GM11168 (cell line): ENCODE measurements around the gene EML1.

Experiments used
- in situ Hi-C: fragments of 300-500 bp; cut with MboI; formaldehyde crosslinking; loops from one replicate; pipeline ENCODE4 v1.12.0; 2022; ENCODE audit warnings: low sequenced_read_pairs; ENCODE audit not compliant: unreplicated experiment

The EML1 gene

GRCh38 chr14:99975190-99975589 is 182.0 kb downstream of the EML1 start:
- in situ Hi-C loops: no loop called here

GRCh38 chr14:99976021-99976420 is 182.8 kb downstream of the EML1 start:
- in situ Hi-C loops: no loop called here

GRCh38 chr14:99976681-99977080 is 183.5 kb downstream of the EML1 start:
- in situ Hi-C loops: no loop called here

- in situ Hi-C loops: no loop called here
Observed at GRCh38 chr14:99980299-99980698, 187.1 kb downstream of the EML1 start.

GRCh38 chr14:99981806-99982205 is 188.6 kb downstream of the EML1 start:
- in situ Hi-C loops: no loop called here

GRCh38 chr14:99982537-99983250 is 189.5 kb downstream of the EML1 start:
- in situ Hi-C loops: no loop called here

GRCh38 chr14:99983251-99984015 is 190.2 kb downstream of the EML1 start:
- in situ Hi-C loops: no loop called here

GRCh38 chr14:99984036-99984435 is 190.8 kb downstream of the EML1 start:
- in situ Hi-C loops: no loop called here

- in situ Hi-C loops: loop anchor here (5.0 kb wide), 1 partner anchor 126 kb away; no protein-coding TSS in a partner anchor
Observed at GRCh38 chr14:99986396-99986795, 193.2 kb downstream of the EML1 start.

- in situ Hi-C loops: loop anchor here (5.0 kb wide), 1 partner anchor 123 kb away; no protein-coding TSS in a partner anchor
Observed at GRCh38 chr14:99989032-99989431, 195.8 kb downstream of the EML1 start.

- in situ Hi-C loops: no loop called here
Observed at GRCh38 chr14:99990268-99991170, 197.3 kb downstream of the EML1 start.

GRCh38 chr14:99991331-99991730 is 198.1 kb downstream of the EML1 start:
- in situ Hi-C loops: no loop called here
